ENCODE measurements around the gene MTHFD2L. TPM values are rescaled to one million over a fixed set of nuclear protein-coding genes. Genes with fewer than 3 reads are reported as not detected.
A peak's percentile ranks its signal among the peaks of the same experiment; 100 is the strongest.

MTHFD2L gene
- total and polyA plus RNA-seq, 11 donors = 6.8 to 16.4 (median 11.6) TPM

DNA sequence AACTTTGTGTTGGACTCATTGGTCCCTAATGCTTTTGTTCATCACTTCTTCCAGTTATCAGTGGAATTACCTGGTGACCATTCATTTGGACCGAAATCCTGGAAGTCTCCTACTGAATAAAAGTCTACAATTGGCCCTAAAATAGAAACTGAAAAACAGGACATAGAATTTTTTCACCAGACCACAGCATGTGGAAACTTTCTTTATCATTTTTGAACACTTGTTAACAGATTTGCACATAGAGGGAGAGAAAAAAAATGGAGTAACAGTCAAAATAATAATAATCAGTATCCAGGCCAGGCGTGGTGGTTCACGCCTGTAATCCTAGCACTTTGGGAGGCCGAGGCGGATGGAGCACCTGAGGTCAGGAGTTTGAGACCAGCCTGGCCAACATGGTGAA, 157.5 kb downstream of the MTHFD2L start:
- TF ChIP-seq, protein P1, sequence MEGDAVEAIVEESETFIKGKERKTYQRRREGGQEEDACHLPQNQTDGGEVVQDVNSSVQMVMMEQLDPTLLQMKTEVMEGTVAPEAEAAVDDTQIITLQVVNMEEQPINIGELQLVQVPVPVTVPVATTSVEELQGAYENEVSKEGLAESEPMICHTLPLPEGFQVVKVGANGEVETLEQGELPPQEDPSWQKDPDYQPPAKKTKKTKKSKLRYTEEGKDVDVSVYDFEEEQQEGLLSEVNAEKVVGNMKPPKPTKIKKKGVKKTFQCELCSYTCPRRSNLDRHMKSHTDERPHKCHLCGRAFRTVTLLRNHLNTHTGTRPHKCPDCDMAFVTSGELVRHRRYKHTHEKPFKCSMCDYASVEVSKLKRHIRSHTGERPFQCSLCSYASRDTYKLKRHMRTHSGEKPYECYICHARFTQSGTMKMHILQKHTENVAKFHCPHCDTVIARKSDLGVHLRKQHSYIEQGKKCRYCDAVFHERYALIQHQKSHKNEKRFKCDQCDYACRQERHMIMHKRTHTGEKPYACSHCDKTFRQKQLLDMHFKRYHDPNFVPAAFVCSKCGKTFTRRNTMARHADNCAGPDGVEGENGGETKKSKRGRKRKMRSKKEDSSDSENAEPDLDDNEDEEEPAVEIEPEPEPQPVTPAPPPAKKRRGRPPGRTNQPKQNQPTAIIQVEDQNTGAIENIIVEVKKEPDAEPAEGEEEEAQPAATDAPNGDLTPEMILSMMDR (IDR thresholded peaks at IDR 0.05) = no peak
- TF ChIP-seq POLR2A (IDR thresholded peaks at IDR 0.05) = no peak
- Histone ChIP-seq H3K9me3 (no peaks in the 10 kb centered on the region), H3K27ac (no peak overlapping the region), H3K4me1 (no peaks in the 10 kb centered on the region), H3K36me3 (no peaks in the 10 kb centered on the region), H3K27me3 (no peaks in the 10 kb centered on the region), H3K4me3 (no peak overlapping the region)
- no peak for ATAC-seq
- DNase-seq = no peak
- intact Hi-C loops (cut with DNase I) = no loop called here
- WGBS, 4 donors = 86 to 89% (median 87%) methylated on average over 5 of the region's 5 CpGs

DNA sequence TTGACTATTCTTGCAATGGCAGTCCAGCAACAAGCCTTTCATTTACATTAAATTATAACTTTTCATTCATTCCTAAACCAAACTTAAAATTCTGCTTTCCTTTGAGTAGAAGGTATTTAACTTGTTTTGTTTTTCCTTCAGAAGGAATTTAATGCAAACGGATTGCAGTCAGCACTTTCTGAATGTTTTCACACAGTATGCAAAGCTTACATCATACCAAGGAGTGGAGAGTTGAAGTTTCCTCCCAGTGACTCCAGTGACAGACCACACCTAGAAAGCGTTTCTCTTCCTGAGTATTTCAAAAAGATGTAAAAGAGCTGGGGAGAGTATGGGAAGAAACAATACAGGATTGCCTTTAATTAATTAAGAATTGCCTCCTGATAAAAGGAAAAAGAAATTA, 158.5 kb downstream of the MTHFD2L start:
- intact Hi-C loops (cut with DNase I) = no loop called here
- H3K4me3 ChIP-seq = no peak overlapping the region
- no peak overlapping the region for H3K27ac ChIP-seq
- no peaks in the 10 kb centered on the region for H3K27me3 ChIP-seq
- no peak for ATAC-seq
- no peaks in the 10 kb centered on the region for H3K9me3 ChIP-seq
- TF ChIP-seq, protein P1 (IDR thresholded peaks at IDR 0.05) = no peak
- TF ChIP-seq POLR2A (IDR thresholded peaks at IDR 0.05) = no peak
- no peaks in the 10 kb centered on the region for H3K36me3 ChIP-seq
- WGBS, 4 donors = 38 to 52% (median 51%) methylated on average over 2 of the region's 2 CpGs
- no peaks in the 10 kb centered on the region for H3K4me1 ChIP-seq
- DNase-seq = no peak

DNA sequence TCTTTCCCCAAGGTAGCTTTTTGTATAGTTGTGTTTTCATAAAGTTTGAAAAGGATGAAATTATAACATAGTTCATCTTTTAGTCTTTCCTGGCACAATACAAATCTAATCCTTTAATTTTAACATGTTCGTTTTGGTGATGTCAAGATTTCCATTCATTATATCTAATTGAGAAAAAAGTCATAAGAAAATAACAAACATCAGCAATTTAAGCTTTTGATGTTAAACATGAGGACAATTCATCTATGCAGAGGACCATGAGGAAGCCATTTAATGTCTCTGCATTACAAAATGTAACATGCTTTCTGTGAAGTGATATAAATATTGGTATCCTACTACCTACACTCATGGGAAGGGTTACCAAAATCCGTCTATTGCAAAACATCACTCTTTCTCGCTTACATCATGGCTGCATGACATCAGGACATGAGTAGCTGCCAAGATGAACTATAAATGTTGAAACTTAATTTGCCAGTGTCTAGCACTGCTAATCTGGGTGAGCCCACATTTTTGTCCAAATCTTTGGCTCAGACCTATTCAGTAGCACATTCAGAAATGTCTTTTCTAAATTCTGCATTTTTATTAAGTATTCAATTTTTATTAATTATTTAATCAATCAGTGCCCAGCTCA, 159.8 kb downstream of the MTHFD2L start:
- H3K27ac ChIP-seq = no peak overlapping the region
- whole genome bisulfite sequencing, 4 donors = 58 to 76% (median 61%) methylated on average over 3 of the region's 3 CpGs
- H3K9me3 ChIP-seq = no peaks in the 10 kb centered on the region
- H3K4me3 ChIP-seq = no peak overlapping the region
- TF ChIP-seq, protein P1 (IDR thresholded peaks at IDR 0.05) = no peak
- no peak for TF ChIP-seq POLR2A (IDR thresholded peaks at IDR 0.05)
- H3K27me3 ChIP-seq = peaks cover 0 to 5% (median 0%) of the 10 kb centered on the region in 9 donors
- ATAC-seq = peak in 2 of 4 donors; percentile 39 to 69
- no peaks in the 10 kb centered on the region for H3K36me3 ChIP-seq
- intact Hi-C loops (cut with DNase I) = no loop called here
- H3K4me1 ChIP-seq = no peaks in the 10 kb centered on the region
- DNase-seq = no peak

GRCh38 chr4:74318276-74318675, 160.4 kb downstream of the MTHFD2L start:
- intact Hi-C loops (cut with DNase I) = no loop called here
- no peaks in the 10 kb centered on the region for H3K36me3 ChIP-seq

More at GRCh38 chr4:74318276-74318675, 160.4 kb downstream of the MTHFD2L start:
- Histone ChIP-seq H3K4me1 (no peaks in the 10 kb centered on the region), H3K9me3 (no peaks in the 10 kb centered on the region), H3K27ac (no peak overlapping the region), H3K4me3 (no peak overlapping the region), H3K27me3 (peaks cover 0 to 5% (median 0%) of the 10 kb centered on the region in 9 donors)
- no peak for TF ChIP-seq POLR2A (IDR thresholded peaks at IDR 0.05)
- TF ChIP-seq, protein P1 (IDR thresholded peaks at IDR 0.05) = no peak
- ATAC-seq (no peak), DNase-seq (no peak)
- WGBS, 4 donors = 61 to 72% (median 68%) methylated on average over 2 of the region's 2 CpGs
